SK-N-SH (cell line): Measurements from ENCODE around the gene PARD3. TPM values are rescaled to one million over a fixed set of nuclear protein-coding genes. Genes with fewer than 3 reads are reported as not detected.

Experiments
- CTCF ChIA-PET: fragments of 300-600, 350-600 bp; formaldehyde crosslinking; extraction: SDS; loops from one replicate; lab custom pipeline; 2021; lab: Yijun Ruan, JAX
- POLR2A ChIA-PET: fragments of 350-600 bp; sonication (Branson Sonifier 250); formaldehyde crosslinking; extraction: SDS; loops from one replicate; lab custom pipeline; 2020; ENCODE audit warnings: antibody characterized with exemption, inconsistent platforms; lab: Yijun Ruan, JAX
- DNase-seq: peaks from one replicate; pipeline ENCODE4 v3.0.0; 2012
- H2AFZ ChIP-seq: fragments of 200-600 bp; sonication (generic); 2 replicates; pipeline ENCODE4 v1.8.1; 2016; ENCODE audit warnings: antibody characterized with exemption, mild to moderate bottlenecking, low read depth
- H3F3A ChIP-seq: fragments of 200-600 bp; sonication (generic); replicated peaks from 2 replicates; pipeline ENCODE3; 2016; ENCODE audit warnings: antibody characterized with exemption, mild to moderate bottlenecking; ENCODE audit not compliant: insufficient read depth
- H3K27ac ChIP-seq, 2 experiments: fragments of 200-500 bp in 1 of 2; fragments of 200-600 bp in 1 of 2; sonication (Bioruptor generic) in 1 of 2; sonication (generic), shearing (Covaris generic) in 1 of 2; 2 replicates each; pipeline versions ENCODE4 v1.5.1 to v1.6.1; 2014 to 2016; ENCODE audit warnings: low read depth in 2 of 2, inconsistent platforms in 1 of 2, low read length in 1 of 2, mild to moderate bottlenecking in 1 of 2, mixed read lengths in 1 of 2
- H3K27me3 ChIP-seq: fragments of 200-600 bp; sonication (generic), shearing (Covaris generic); 2 replicates; pipeline ENCODE4 v1.6.1; 2016; ENCODE audit warnings: mixed run types; ENCODE audit not compliant: insufficient read depth
- H3K36me3 ChIP-seq, 2 experiments: fragments of 200-500 bp in 1 of 2; fragments of 200-600 bp in 1 of 2; sonication (Bioruptor generic) in 1 of 2; sonication (generic) in 1 of 2; replicated peaks in 1 of 2; 2 replicates each; pipeline versions ENCODE3 to v1.5.1; 2014 to 2016; ENCODE audit warnings: low read length in 1 of 2, mild to moderate bottlenecking in 1 of 2; ENCODE audit not compliant: insufficient read depth in 2 of 2, control insufficient read depth in 1 of 2
- H3K4me1 ChIP-seq, 2 experiments: fragments of 200-500 bp in 1 of 2; fragments of 200-600 bp in 1 of 2; sonication (Bioruptor generic) in 1 of 2; sonication (generic), shearing (Covaris generic) in 1 of 2; 2 replicates each; pipeline versions ENCODE4 v1.5.1 to v1.6.1; 2014 to 2016; ENCODE audit warnings: low read depth in 1 of 2, low read length in 1 of 2, mixed run types in 1 of 2; ENCODE audit not compliant: insufficient read depth in 2 of 2, control insufficient read depth in 1 of 2
- H3K4me2 ChIP-seq: fragments of 200-600 bp; sonication (generic), shearing (Covaris generic); 2 replicates; pipeline ENCODE4 v1.6.1; 2017; ENCODE audit warnings: mixed run types
- H3K4me3 ChIP-seq, 2 experiments: fragments of 200-500 bp in 1 of 2; fragments of 200-600 bp in 1 of 2; sonication (Bioruptor generic) in 1 of 2; sonication (generic), shearing (Covaris generic) in 1 of 2; 2 replicates each; pipeline versions ENCODE4 v1.5.1 to v1.8.1; 2014 to 2016; ENCODE audit warnings: low read depth in 2 of 2, inconsistent platforms in 1 of 2, low read length in 1 of 2, mild to moderate bottlenecking in 1 of 2, mixed read lengths in 1 of 2, moderate library complexity in 1 of 2
- H3K79me2 ChIP-seq: fragments of 200-600 bp; sonication (generic); 2 replicates; pipeline ENCODE4 v1.8.1; 2017; ENCODE audit warnings: mild to moderate bottlenecking; ENCODE audit not compliant: insufficient read depth
- H3K9ac ChIP-seq: fragments of 200-600 bp; sonication (generic); 2 replicates; pipeline ENCODE4 v1.6.1; 2017; ENCODE audit warnings: mixed run types
- H3K9me2 ChIP-seq: fragments of 200-600 bp; sonication (generic); 2 replicates; pipeline ENCODE4 v1.6.1; 2017; ENCODE audit warnings: mixed run types
- H3K9me3 ChIP-seq: fragments of 200-600 bp; sonication (generic); 2 replicates; pipeline ENCODE4 v1.6.1; 2017; ENCODE audit warnings: mixed run types, mild to moderate bottlenecking, moderate library complexity
- H4K20me1 ChIP-seq: fragments of 200-600 bp; sonication (generic); 2 replicates; pipeline ENCODE4 v1.6.1; 2017; ENCODE audit warnings: mild to moderate bottlenecking, mixed run types; ENCODE audit not compliant: insufficient read depth
- ELF1 ChIP-seq: IDR thresholded peaks from 2 replicates; pipeline ENCODE4 v1.4.0; 2012
- EP300 ChIP-seq, 2 experiments: IDR thresholded peaks; 2 replicates each; pipeline versions ENCODE4 v1.4.0 to v1.6.1; 2012; ENCODE audit warnings: borderline replicate concordance in 1 of 2, low read depth in 1 of 2, low read length in 1 of 2
- FOXM1 ChIP-seq: IDR thresholded peaks from 2 replicates; pipeline ENCODE4 v1.4.0; 2012; ENCODE audit warnings: low read depth, mild to moderate bottlenecking
- RCOR1 ChIP-seq: fragments of 150-350 bp; IDR thresholded peaks from 2 replicates; pipeline ENCODE4 v1.6.1; 2017; ENCODE audit warnings: antibody characterized with exemption, low read length
- REST ChIP-seq: IDR thresholded peaks from 2 replicates; pipeline ENCODE4 v1.6.1; 2012; ENCODE audit warnings: mild to moderate bottlenecking, low read depth, low read length, moderate library complexity
- WGBS: methylation state at CpG from one replicate; pipeline ENCODE4 v1.1.6; 2017; ENCODE audit warnings: low lambda C conversion rate; 5-methylcytosine and 5-hydroxymethylcytosine counted together
- polyA plus RNA-seq, 3 experiments: library from polyadenylated mRNA; depleted of rRNA; stranded (reverse); fragments of >200 nt; gene quantifications; 2 replicates each; pipeline ENCODE4 v1.2.3, GENCODE V29; 2012
- TF ChIP-seq, protein P1 (sequence below): IDR thresholded peaks from 2 replicates; pipeline ENCODE4 v1.4.0; 2012; ENCODE audit warnings: low read depth, borderline replicate concordance
- TF ChIP-seq, protein P2 (sequence below): fragments of 150-350 bp; IDR thresholded peaks from 2 replicates; pipeline ENCODE4 v1.6.1; 2016; ENCODE audit warnings: mild to moderate bottlenecking, low read depth, low read length
- TF ChIP-seq, protein P3 (sequence below): fragments of 150-350 bp; IDR thresholded peaks from 2 replicates; pipeline ENCODE4 v1.6.1; 2017; ENCODE audit warnings: antibody characterized with exemption, low read length, low read depth, borderline replicate concordance

PARD3 gene
- polyA plus RNA-seq, 1 of the 3 experiments (the other 2 are of a cell fraction) = 29.4 TPM

DNA sequence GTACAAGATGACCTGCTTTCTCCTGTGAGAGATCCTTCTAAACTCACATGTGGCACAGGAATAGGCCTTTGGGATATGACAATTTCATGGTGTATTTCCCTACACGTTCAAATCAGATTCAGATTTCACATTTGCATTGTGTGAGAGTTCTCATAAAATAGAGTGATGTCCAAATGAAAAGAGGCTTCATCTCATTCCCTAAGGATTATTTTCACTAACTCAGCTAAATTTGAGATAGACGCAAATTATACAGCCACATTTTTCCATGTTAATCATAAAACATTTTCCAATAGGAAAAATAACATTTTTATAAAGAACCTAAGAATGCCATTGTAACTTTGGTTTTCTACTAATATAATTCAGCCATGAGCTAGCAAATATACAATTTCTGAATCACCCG, 35.5 kb upstream of the PARD3 start:
- no peak for TF ChIP-seq REST
- Histone ChIP-seq H3K27me3 (no peaks in the 10 kb centered on the region), H3K4me3 (no peak overlapping the region), H3K9me3 (no peaks in the 10 kb centered on the region), H4K20me1 (no peaks in the 10 kb centered on the region), H3K4me1 (no peaks in the 10 kb centered on the region), H3K9ac (no peak overlapping the region), H2AFZ (no peak overlapping the region), H3F3A (no peaks in the 10 kb centered on the region), H3K36me3 (no peaks in the 10 kb centered on the region), H3K4me2 (no peak overlapping the region), H3K9me2 (no peaks in the 10 kb centered on the region), H3K27ac (no peak overlapping the region), H3K79me2 (no peaks in the 10 kb centered on the region)
- 92% methylated on average over 3 of the region's 3 CpGs for WGBS
- CTCF ChIA-PET = no interaction called here
- POLR2A ChIA-PET = no interaction called here
- DNase-seq = no peak

GRCh38 chr10:34850036-34850435, 34.9 kb upstream of the PARD3 start:
- Histone ChIP-seq H3K36me3 (no peaks in the 10 kb centered on the region), H3K4me3 (no peak overlapping the region), H3K79me2 (no peaks in the 10 kb centered on the region), H3K9me3 (no peaks in the 10 kb centered on the region), H3K4me2 (no peak overlapping the region), H3K4me1 (no peaks in the 10 kb centered on the region), H3K27me3 (no peaks in the 10 kb centered on the region), H4K20me1 (no peaks in the 10 kb centered on the region), H2AFZ (no peak overlapping the region; the same call in 1 of the 2 replicates), H3K9me2 (no peaks in the 10 kb centered on the region), H3F3A (no peaks in the 10 kb centered on the region), H3K9ac (no peak overlapping the region), H3K27ac (no peak overlapping the region)
- TF ChIP-seq, protein P1, sequence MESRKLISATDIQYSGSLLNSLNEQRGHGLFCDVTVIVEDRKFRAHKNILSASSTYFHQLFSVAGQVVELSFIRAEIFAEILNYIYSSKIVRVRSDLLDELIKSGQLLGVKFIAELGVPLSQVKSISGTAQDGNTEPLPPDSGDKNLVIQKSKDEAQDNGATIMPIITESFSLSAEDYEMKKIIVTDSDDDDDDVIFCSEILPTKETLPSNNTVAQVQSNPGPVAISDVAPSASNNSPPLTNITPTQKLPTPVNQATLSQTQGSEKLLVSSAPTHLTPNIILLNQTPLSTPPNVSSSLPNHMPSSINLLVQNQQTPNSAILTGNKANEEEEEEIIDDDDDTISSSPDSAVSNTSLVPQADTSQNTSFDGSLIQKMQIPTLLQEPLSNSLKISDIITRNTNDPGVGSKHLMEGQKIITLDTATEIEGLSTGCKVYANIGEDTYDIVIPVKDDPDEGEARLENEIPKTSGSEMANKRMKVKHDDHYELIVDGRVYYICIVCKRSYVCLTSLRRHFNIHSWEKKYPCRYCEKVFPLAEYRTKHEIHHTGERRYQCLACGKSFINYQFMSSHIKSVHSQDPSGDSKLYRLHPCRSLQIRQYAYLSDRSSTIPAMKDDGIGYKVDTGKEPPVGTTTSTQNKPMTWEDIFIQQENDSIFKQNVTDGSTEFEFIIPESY = no peak
- 88% methylated on average over 1 of the region's 1 CpG for WGBS
- ChIA-PET POLR2A (no interaction called here), CTCF (interaction anchor here (0.6 kb wide), 1 partner anchor 496 kb away, joined by 3 read pairs; no protein-coding TSS in a partner anchor)
- no peak for DNase-seq

- Histone ChIP-seq H3K79me2 (no peaks in the 10 kb centered on the region), H3K4me3 (no peak overlapping the region), H2AFZ (no peak overlapping the region), H3K4me2 (no peak overlapping the region), H3K27ac (no peak overlapping the region), H3K36me3 (no peaks in the 10 kb centered on the region), H3K9ac (no peak overlapping the region), H3K4me1 (no peaks in the 10 kb centered on the region), H3K27me3 (no peaks in the 10 kb centered on the region), H3K9me3 (no peaks in the 10 kb centered on the region), H3F3A (no peaks in the 10 kb centered on the region), H4K20me1 (no peaks in the 10 kb centered on the region), H3K9me2 (no peaks in the 10 kb centered on the region)
- no peak for DNase-seq
- ChIA-PET CTCF (no interaction called here), POLR2A (no interaction called here)
- 81% methylated on average over 2 of the region's 2 CpGs for WGBS
- TF ChIP-seq, protein P1 = no peak
- TF ChIP-seq FOXM1 (no peak), RCOR1 (no peak), EP300 (IDR thresholded peaks at IDR 0.05; ENCODE audit: borderline replicate concordance in 1 of 2, low read depth in 1 of 2, low read length in 1 of 2) (no peak), ELF1 (no peak)
- TF ChIP-seq, protein P2, sequence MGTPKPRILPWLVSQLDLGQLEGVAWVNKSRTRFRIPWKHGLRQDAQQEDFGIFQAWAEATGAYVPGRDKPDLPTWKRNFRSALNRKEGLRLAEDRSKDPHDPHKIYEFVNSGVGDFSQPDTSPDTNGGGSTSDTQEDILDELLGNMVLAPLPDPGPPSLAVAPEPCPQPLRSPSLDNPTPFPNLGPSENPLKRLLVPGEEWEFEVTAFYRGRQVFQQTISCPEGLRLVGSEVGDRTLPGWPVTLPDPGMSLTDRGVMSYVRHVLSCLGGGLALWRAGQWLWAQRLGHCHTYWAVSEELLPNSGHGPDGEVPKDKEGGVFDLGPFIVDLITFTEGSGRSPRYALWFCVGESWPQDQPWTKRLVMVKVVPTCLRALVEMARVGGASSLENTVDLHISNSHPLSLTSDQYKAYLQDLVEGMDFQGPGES = no peak
- TF ChIP-seq, protein P3, sequence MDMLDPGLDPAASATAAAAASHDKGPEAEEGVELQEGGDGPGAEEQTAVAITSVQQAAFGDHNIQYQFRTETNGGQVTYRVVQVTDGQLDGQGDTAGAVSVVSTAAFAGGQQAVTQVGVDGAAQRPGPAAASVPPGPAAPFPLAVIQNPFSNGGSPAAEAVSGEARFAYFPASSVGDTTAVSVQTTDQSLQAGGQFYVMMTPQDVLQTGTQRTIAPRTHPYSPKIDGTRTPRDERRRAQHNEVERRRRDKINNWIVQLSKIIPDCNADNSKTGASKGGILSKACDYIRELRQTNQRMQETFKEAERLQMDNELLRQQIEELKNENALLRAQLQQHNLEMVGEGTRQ = no peak
These were observed 30.0 kb upstream of the PARD3 start for GRCh38 chr10:34845070-34845469.
